Esophagus squamous epithelium (tissue), 5 donors: Measurements from ENCODE around the gene TMEM131L. TPM values are rescaled to one million over a fixed set of nuclear protein-coding genes. Genes with fewer than 3 reads are reported as not detected.

ENCODE experiments used
- DNase-seq: peaks from one replicate; lab custom pipeline; 2025; lab: John Stamatoyannopoulos, UW
- H3K27ac ChIP-seq, 4 donors: fragments of 200-600 bp; sonication (generic); one replicate each; pipeline ENCODE4 v1.5.1; 2016 to 2019; ENCODE audit warnings: mild to moderate bottlenecking in 1 of 4
- H3K27me3 ChIP-seq, 4 donors: fragments of 200-600 bp; sonication (generic); 1 replicate in 3 of 4; 2 replicates in 1 of 4; pipeline versions ENCODE4 v1.5.1 to v1.6.0; 2017 to 2021; ENCODE audit warnings: antibody characterized with exemption in 1 of 4
- H3K36me3 ChIP-seq, 3 donors: fragments of 200-600 bp; sonication (generic); one replicate each; pipeline ENCODE4 v1.5.1; 2016 to 2019
- H3K4me1 ChIP-seq, 3 donors: fragments of 200-600 bp; sonication (generic); one replicate each; pipeline ENCODE4 v1.5.1; 2017 to 2019
- H3K4me3 ChIP-seq, 4 donors: fragments of 200-600 bp; sonication (generic); 1 replicate in 3 of 4; 2 replicates in 1 of 4; pipeline ENCODE4 v1.5.1; 2016 to 2019; ENCODE audit warnings: mild to moderate bottlenecking in 2 of 4, moderate library complexity in 1 of 4
- H3K9me3 ChIP-seq, 3 donors: fragments of 200-600 bp; sonication (generic); one replicate each; pipeline ENCODE4 v1.5.1; 2016 to 2019
- POLR2A ChIP-seq, 4 donors: fragments of 450-650 bp; IDR thresholded peaks; one replicate each; pipeline ENCODE4 v1.6.1; 2017; ENCODE audit warnings: antibody characterized with exemption in 4 of 4, mild to moderate bottlenecking in 4 of 4, moderate library complexity in 3 of 4
- WGBS, 2 donors: methylation state at CpG; one replicate each; pipeline ENCODE4 v1.1.5; 2018; 5-methylcytosine and 5-hydroxymethylcytosine counted together
- intact Hi-C: fragments of 100-400 bp; cut with DNase I; formaldehyde crosslinking; loops from one replicate; pipeline ENCODE4 v1.15.0; 2022
- total RNA-seq, 4 donors: library from RNA; depleted of rRNA; stranded (reverse); fragments of >200 nt; gene quantifications; one replicate each; pipeline ENCODE4 v1.1.0, GENCODE V29; 2016
- TF ChIP-seq, protein P1 (sequence below), 6 experiments: fragments of 450-650 bp in 4 of 6; fragments of 200-600 bp in 2 of 6; sonication (generic) in 2 of 6; IDR thresholded peaks; one replicate each; pipeline ENCODE4 v1.5.1; 2016 to 2019; ENCODE audit warnings: antibody characterized with exemption in 6 of 6, mild to moderate bottlenecking in 4 of 6, moderate library complexity in 4 of 6
- donor health status: DM: yes; HTN: yes; CAD: no.

TMEM131L gene
- total RNA-seq, 4 donors from 2014 or later, result 9.2 to 14.7 (median 12.4) TPM

DNA sequence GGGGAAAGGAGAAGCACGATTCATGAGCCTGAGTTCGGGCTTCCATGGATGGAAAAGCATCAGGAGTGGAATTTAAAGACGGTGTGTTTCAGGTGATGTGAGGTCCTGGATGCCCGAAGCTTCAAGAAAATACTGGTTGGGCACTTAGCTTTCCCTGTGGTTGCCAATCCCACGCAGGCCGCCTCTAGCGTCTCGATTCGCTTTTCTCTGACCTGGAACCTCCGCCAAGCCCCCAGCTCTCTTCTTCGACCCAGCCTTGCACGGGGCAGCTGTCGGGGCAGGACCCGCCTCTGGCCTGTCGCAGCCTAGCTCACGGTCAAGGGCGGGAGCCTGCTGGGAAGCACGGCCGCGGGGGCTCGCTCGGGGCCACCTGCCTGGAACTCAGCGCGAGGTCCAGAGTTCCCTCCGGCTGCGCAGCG lies 217.6 kb downstream of the TMEM131L start:
- DNase-seq, result no peak
- H3K27me3 ChIP-seq, result peaks cover 0 to 18% (median 0%) of the 10 kb centered on the region in 4 donors
- peaks cover 7 to 21% (median 9%) of the 10 kb centered on the region in 3 donors for H3K4me1 ChIP-seq
- intact Hi-C loops, result no loop called here
- H3K27ac ChIP-seq, result peak overlapping the region; percentile 42 to 67 (median 66)
- no peak for TF ChIP-seq POLR2A (IDR thresholded peaks at IDR 0.05)
- TF ChIP-seq, protein P1, sequence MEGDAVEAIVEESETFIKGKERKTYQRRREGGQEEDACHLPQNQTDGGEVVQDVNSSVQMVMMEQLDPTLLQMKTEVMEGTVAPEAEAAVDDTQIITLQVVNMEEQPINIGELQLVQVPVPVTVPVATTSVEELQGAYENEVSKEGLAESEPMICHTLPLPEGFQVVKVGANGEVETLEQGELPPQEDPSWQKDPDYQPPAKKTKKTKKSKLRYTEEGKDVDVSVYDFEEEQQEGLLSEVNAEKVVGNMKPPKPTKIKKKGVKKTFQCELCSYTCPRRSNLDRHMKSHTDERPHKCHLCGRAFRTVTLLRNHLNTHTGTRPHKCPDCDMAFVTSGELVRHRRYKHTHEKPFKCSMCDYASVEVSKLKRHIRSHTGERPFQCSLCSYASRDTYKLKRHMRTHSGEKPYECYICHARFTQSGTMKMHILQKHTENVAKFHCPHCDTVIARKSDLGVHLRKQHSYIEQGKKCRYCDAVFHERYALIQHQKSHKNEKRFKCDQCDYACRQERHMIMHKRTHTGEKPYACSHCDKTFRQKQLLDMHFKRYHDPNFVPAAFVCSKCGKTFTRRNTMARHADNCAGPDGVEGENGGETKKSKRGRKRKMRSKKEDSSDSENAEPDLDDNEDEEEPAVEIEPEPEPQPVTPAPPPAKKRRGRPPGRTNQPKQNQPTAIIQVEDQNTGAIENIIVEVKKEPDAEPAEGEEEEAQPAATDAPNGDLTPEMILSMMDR (IDR thresholded peaks at IDR 0.05), result no peak
- peaks cover 0 to 13% (median 9%) of the 10 kb centered on the region in 3 donors for H3K9me3 ChIP-seq
- peak overlapping the region; percentile 49 to 83 (median 66) for H3K4me3 ChIP-seq
- WGBS, 2 donors, result 23 to 26% methylated on average over 7 to 9 of the region's 27 CpGs
- H3K36me3 ChIP-seq, result peaks cover 0 to 12% (median 0%) of the 10 kb centered on the region in 3 donors

DNA sequence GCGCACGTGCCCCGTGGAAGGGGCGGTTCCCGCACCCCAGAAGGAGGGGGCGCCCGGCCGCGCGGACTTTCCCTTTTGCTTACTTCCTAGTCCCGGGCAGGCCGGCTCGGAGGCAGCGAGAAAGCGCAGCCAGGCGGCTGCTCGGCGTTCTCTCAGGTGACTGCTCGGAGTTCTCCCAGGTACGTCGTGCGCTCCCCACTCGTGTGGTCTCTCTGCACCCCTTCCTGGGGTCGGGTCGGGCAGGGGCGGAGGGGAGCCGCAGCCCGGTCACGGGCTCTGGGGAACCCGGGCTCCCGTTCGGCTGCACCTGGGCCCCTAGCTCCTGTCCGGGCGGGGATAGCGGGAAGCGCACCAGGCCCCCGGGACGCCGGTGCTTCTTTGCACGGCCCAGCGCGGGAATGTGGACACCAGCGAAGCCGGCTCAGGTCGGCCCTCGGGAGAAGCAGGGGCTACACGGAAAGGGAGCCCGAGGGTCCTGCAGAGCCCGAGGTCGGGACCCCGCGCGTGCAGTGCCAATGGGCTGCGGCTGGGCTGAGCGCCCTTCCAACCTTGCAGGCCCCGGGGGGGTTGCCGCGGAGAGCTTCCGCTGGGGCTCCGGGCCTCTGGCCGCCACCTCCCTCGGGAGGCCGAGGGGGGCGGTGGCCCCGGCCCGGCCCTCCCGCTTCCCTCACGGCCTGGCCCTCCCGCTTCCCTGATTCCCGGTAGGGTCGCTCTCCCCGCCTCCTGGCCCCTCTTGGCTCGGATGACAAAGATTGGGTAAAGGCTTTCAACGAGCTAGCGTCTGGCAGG lies 218.2 kb downstream of the TMEM131L start, which contains the start of gene TLR2:
Gene TLR2 (plus strand): TSS at position 99 of the 789 bp plus-strand sequence. CDS start 18,628 bp downstream, outside the sequence.
- H3K9me3 ChIP-seq, result peaks cover 0 to 18% (median 11%) of the 10 kb centered on the region in 3 donors
- peak within 1 kb of the TSS; percentile 49 to 83 (median 66) for H3K4me3 ChIP-seq
- H3K27ac ChIP-seq, result peak within 1 kb of the TSS; percentile 42 to 67 (median 66)
- peak in 1 of 4 donors; percentile 60 for TF ChIP-seq POLR2A (IDR thresholded peaks at IDR 0.05)
- TF ChIP-seq, protein P1 (IDR thresholded peaks at IDR 0.05), result peak in 1 of 6 experiments; percentile 26
- WGBS, 2 donors, result 4% methylated on average over 4 of the region's 75 CpGs; no CpG with 5 or more reads in 1 of the 2 donors
- DNase-seq, result peak; percentile 9
- intact Hi-C loops, result no loop called here
- peaks cover 7 to 21% (median 9%) of the 10 kb centered on the region in 3 donors for H3K4me1 ChIP-seq
- peaks cover 0 to 18% (median 0%) of the 10 kb centered on the region in 4 donors for H3K27me3 ChIP-seq
- H3K36me3 ChIP-seq, result peaks cover 0 to 18% (median 0%) of the 10 kb centered on the region in 3 donors

DNA sequence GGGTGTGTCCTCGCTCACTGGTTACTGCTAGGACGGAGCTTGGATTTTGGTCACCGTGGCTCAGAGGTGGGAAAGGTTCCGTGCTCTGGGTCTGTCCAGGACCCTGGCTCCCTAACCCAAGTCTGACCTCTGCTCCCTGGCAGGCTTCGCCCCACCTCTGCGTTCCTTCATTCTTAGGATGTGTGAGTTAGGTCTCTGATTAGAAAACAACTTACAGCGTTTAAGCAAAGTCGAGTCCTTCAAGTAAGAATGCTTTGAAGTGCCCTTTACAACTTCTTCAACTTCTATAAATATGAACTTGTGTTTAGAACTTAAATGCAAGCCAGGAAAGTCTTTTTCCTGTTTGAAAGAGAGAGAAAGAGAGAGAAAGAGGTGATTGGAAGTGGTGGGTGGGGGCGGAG lies 218.8 kb downstream of the TMEM131L start:
- Histone ChIP-seq H3K9me3 (peaks cover 0 to 18% (median 11%) of the 10 kb centered on the region in 3 donors), H3K36me3 (peaks cover 0 to 21% (median 0%) of the 10 kb centered on the region in 3 donors), H3K27me3 (peaks cover 0 to 18% (median 0%) of the 10 kb centered on the region in 4 donors), H3K4me3 (peak overlapping the region; percentile 49 to 83 (median 66)), H3K4me1 (peaks cover 7 to 21% (median 9%) of the 10 kb centered on the region in 3 donors), H3K27ac (peak overlapping the region; percentile 42 to 67 (median 66))
- TF ChIP-seq, protein P1 (IDR thresholded peaks at IDR 0.05), result no peak
- TF ChIP-seq POLR2A (IDR thresholded peaks at IDR 0.05), result no peak
- intact Hi-C loops, result no loop called here
- DNase-seq, result no peak
- 15 to 23% methylated on average over 5 to 9 of the region's 9 CpGs for WGBS, 2 donors

Other genes starting within 250 kb of the TMEM131L start
- gene MND1, start 121.7 kb upstream of the TMEM131L start, total RNA-seq, result 1 to 10 TPM; 2.3 to 4.2 (median 3.8) TPM
- gene TLR2, start 217.9 kb downstream of the TMEM131L start, total RNA-seq, result 10 to 100 TPM in 3 of 4 donors, 1 to 10 TPM in 1; 5.3 to 26.9 (median 17.3) TPM